RPMI7951 (cell line): ENCODE results near the gene TNFRSF13B. TPM values are rescaled to one million over a fixed set of nuclear protein-coding genes. Genes with fewer than 3 reads are reported as not detected.
A peak's percentile ranks its signal among the peaks of the same experiment; 100 is the strongest.
"Not testable (repeated sequence)": the region's sequence is repeated elsewhere in the genome, so short reads cannot be mapped to it uniquely, and the experiment has no call there.

ENCODE experiments used
- DNase-seq: peaks from one replicate; pipeline ENCODE4 v3.0.0-alpha.2; 2012; ENCODE audit warnings: low read depth
- total RNA-seq: library from RNA; depleted of rRNA; stranded (reverse); fragments of >200 nt; shearing (Covaris generic); gene quantifications from 2 replicates; pipeline ENCODE4 v1.2.3, GENCODE V29; 2014

The TNFRSF13B gene
- total RNA-seq, 1 experiment from 2014 or later = not detected

DNA sequence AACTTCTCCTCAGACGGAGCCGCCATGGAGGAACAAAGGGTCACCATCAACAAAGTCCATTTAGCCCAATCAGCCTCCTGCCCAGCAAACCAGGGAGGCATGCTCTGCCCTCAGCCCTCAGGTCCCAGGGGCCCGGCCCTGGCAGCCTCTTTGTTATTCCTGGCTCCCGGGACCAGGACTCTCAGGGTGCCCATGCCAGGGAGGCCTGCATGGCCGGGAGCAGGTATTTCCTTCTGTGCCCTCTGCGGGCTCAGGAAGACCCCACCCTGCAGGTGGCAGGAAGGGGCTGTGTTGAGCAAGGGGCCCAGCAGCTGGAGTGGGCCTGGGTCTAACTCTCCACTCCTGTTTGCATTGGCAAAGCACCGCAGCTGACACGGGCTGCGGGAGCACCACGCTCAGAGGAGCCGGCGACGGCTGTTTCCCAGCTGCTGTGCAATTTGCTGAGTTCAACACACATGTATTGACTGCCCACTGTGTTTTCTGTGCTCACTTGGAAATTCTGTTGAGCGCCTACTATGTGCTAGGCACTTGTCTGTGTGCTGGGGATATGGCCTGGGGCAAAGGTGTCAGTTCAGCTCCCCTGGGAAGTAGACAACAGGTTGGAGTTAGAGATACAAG, 33.2 kb upstream of the TNFRSF13B start:
- not testable (repeated sequence) for DNase-seq

DNA sequence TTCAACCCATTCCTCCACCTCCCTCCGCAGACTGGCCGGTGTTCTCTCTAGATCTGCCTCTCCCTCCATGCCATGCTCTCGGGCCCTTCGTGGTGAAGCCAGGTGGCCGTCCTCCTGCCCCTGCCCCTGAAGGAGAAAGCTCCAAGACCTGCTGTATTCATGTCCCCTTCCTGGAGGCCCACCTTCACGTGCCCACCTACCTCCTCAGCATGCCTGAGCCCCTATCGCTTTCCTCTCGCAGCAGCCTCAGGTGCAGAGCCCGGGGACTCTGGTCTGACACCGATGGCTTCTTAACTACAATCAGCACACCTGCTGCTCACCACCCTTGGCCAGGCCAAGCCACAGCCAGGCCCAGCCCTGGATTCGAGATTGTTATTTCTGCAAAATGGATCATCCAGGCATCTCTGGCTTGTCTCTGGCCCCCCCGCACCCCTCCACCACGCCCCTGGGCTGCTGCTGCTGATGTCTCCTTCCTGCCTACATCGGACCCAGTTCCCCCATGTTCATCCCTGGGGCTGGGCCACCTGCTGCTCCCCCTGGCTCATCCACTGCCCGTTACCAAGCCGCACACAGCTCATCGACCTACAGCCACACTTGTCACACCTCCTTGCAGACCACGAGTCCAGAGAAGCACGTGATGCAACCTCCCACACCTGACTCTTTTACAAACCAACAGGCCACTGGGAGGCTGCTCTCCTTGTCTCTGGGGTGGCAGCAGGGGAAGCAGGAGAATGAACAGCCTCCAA, 32.5 kb upstream of the TNFRSF13B start:
- DNase-seq = no peak

DNA sequence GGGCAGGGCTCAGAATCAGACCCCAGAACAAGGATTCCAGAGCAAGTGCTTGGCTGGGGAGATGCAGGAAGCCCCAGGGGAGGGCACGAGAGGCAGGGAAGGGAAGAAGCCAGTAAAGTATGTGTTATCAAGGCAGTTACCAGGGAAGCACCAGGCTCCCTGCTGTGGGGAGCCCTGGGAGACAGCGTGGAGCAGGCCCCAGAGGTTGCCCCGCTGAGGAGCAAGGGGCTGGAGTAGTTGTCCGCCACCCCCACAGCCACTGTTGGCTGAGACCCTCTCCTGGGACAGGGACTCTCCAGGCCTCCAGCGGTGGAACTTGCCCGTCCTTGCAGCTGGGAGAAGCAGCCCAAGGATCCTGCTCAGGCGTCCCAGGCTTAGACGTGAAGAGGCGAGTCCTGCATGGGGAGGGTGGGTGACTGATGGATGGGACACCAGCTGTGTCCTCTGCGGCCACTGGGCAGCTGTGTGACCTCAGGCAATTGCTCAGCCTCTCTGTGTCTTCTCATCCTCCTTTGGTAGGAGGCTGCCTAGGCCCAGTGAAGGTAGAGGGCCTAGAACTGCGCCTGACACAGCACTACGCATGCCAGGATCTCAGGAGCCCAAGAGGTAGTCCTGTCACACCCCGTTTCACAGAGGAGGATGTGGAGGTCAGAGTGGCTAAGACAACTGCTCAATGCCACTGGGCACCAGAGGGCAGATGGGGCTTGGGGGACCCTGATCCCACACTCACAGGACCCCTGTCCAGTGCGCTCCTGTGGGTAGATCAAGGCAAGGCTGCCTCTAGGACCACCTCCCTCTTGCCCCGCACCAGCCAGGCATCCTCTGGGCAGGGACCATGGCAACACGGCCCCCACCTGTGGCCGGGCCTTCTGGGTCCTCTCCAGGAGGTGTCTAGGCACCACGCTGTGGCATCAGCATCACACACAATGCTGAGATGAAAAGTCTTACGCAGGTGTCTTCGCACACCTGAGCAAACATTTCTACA, 31.1 kb upstream of the TNFRSF13B start:
- not testable (repeated sequence) for DNase-seq

DNA sequence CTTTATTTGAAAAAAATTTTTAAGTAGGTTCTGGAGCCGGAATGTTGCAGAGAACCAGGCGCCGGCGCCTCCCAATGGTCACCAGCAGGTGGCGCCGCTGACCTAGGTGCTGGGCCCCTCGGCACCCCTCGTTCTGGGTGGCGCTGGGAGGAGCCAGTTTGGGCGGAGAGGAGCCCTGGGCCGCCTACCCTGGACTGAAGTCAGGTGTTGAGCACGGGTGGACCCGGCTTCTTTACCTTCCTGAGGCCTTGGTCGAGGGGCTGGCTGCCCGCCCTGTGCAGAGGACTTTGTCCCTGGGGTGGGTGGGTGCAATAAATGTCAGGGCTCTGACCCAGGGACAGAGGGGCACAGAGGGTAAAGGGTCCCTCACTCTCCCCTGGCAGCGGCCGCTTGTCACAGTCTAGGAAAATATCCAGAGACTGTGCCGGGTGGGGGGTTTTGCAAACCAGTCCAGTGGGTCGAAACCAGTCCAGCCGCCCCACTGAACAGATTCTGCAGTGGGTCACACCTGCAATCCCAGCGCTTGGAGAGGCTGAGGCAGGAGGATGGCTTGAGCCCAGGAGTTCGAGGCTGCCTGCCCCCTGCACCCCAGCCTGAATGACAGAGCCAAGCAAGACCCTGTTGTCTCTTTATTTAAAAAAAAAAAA, 30.1 kb upstream of the TNFRSF13B start:
- peak; percentile 54 for DNase-seq

DNA sequence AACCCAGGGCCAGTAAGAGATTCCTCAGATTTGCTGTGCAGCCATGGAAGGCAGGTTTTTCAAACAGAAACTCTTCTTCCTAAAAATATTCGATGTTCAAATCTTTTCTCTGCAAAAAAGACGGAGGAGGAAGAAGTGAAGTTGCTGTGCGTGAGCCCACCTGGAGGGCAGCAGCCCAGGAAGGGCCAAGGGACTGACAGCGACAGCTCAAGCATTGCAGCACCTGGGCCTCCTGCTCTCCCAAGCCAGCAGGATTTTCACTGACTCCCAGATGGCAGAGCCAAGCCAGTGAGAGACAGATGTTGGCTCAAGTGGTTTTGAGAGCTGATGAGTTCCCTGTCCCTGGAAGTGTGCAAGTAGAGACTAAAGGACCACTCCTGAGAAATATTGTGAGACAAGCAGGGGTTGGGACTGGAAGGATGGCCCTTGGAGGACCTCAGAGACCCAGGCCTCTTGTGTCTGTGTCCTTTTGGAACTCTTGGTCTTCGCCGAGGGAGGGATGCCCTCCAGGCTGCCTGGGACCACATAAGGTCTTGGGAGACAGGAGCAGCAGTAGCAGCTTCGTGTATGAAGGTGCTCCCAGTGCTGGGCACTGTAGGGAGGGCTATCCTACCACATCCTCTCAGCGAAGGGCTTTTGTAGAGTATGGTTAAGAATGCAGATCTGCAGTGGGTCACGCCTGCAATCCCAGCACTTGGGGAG, 29.3 kb upstream of the TNFRSF13B start:
- no peak for DNase-seq

DNA sequence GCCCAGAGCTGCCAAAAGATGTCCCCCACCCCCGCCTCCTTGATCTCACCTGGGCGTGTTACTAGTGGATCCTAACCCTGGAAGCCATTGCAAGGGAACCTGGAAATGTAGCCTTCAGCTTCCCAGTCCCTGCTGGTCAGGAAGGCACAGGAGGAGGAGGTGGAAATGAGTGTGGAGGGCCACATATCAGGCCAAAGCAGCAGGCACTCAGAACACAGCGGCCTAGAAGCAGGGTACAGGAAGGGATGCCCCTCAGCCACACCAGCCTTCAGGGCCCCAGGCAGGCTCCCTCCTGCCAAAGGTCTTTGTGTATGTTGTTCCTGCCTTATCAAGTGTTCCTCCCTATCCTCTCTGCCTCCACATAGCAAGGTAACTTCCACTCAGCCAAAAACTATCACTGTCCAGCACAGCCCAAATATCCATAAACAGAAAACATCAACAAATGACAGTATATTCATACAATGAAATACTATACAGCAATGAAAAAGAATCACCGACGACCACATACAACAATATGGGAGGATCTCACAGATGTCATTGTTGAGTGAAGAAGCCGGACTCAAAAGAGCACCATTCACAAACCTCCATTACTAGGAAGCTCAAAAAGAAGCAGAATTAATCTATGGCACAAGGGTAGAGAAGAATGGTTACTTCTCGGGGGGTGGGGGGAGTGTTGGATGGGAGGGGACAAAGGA, 28.2 kb upstream of the TNFRSF13B start:
- no peak for DNase-seq

DNA sequence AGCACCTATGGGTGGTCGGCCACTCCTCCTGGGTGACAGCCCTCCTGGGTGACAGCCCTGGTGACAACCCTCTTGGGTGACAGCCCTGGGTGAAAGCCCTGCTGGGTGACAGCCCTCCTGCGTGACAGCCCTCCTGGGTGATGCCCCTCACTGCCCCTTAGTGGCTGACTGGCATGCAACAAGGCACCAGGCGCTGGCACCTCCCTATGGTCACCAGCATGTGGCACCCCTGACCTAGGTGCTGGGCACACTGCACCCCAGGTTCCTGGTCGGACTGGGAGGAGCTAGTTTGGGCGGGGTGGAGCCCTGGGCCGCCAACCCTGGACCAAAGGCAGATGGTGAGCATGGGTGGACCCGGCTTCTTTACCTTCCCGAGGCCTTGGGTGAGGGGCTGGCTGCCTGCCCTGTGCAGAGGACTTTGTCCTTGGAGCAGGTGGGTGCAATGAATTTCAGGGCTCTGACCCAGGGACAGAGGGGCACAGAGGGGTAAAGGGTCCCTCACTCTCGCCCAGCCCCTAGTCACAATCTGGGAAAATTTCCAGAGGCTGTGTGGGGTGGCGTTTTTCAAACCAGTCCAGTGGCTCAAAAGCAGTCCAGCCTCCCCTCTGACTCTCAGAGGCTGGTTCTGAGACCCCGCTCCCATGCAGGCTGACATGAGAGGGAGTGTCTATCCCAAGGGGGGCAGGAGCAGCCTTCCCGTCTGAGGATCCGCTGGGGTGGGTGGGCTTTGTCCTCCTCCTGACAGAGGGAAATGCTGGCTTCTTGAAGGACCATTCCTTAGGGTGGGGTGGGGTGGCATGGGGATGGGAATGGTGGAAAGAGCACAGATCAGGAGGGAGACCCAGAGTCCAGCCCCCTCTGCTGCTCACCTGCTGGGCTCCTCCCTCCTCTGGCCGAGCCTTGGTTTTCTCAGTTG, 25.9 kb upstream of the TNFRSF13B start:
- DNase-seq = no peak

DNA sequence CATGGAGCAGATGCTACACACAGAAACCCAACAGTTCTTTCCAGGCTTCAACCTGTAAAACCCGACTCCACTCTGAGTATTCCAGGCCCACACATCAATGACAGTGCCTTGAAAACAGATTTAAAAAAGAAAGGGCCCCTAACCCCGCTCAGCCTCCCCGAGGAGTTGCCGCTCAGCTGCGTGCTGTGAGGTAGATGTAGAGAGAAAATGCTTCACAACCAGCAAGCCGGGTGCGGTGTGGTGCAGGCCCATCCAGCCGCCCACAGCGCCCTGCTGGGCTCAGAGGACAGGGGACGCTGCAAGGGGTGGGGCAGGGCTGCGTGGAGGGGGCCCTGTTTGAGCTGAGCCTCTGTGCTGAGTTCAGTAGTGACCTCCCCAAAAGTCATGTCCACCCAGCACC, 24.8 kb upstream of the TNFRSF13B start:
- DNase-seq = not testable (repeated sequence)

DNA sequence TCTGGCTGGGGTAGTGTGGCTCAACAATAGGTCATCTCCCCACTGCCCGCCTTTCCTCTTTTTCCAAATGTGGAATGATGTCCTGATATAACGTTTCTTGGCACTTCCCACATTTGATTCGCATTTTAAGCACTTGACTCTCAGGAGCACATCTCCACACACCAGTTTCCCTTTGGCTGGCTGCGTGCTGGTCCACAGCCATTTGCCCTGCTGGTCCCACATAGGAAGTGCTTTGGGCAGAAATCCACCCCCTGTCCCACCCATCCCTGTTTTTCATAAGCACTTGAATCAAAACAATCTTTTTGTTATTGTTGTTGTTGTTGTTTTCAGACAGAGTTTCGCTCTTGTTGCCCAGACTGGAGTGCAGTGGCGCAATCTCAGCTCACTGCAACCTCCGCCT, 24.0 kb upstream of the TNFRSF13B start:
- DNase-seq = no peak

DNA sequence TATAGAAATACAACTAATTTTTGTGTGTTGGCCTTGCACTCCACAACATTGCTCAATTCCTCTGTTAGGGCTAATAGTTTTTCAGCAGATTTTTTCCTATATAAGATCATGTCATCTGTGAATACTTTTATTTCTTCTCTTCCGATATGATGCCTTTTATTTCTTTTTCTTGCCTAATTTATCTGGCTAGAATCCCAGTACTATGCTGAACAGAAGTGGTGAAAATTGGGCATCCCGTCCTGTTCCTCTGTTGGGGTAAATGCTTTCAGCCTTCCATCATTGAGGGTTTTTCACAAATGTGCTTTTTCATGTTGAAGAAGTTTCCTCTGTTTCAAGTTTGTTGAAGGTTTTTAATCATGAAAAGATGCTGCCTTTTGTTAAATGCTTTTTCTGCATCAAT, 22.7 kb upstream of the TNFRSF13B start:
- no peak for DNase-seq

DNA sequence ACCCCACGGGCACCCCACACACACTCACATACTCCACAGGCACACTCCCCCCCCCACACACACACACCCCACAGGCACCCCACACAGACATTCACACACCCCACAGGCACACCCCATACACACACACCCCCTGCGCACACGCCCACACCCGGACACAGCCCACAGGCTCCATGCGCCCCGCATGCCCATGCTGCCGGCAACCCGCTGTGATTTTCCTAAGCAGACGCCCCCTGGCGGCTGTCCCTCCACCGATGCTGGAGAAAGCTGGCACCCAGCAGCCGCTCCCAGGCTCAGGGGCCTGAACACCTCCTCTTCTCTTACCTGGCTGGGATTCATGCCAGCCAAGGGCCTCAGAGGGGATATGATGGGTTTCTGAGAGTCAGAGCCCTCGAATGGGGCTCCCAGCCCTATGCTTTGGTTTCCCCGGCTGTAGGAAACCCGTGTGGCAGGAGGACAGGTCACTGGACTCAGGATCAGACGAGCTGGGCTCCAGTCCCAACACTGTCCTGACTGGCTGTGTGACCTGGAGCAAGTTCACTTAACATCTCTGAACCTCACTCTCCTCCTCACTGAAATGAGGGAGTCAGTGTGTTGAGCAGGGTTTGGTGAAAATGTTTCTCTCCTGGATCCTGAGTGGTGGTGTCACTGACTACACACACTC, 19.6 kb upstream of the TNFRSF13B start:
- peak; percentile 61 for DNase-seq

DNA sequence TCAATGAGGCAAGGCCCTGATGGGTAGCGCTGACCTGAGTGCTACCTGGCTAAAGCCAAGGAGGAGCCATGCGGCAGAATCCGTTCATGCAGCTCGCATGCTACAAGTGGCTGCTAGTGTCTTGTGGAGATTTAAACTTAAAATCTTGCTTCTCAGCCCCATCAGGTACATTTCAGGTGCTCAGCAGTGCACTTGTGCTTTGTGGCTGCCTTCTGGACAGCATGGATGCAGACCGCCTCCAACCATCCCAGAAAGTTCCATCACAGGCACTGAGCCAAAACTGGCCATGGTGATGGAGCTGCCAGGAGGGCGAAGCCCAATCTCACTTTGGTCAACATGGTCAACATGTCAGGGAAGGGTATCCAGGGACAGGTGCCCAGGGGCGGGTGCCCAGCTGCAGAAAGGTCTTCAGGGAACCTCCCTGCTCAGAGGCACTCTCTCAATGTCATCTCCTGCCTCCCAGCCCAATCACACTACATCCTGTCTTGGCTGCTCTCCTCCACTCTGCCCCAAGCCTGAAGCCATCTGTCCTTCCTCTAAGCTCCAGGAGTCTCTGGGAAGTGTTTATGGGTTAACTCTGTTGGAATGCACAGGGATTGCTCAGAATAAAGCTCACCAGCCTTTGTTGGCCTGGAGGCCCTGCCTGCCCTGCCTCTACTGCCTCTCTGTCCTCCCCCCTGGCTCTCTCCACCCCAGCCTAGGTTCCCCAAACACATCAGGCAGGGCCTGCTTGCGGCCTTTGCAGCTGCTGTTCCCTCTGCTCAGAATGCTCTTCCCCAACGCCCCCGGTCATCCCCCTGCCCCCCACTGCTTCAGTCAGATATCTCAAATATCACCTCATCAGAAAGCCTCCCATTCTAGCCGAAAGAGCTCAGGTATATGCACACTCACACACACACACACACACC, 18.3 kb upstream of the TNFRSF13B start:
- peak; percentile 68 for DNase-seq

DNA sequence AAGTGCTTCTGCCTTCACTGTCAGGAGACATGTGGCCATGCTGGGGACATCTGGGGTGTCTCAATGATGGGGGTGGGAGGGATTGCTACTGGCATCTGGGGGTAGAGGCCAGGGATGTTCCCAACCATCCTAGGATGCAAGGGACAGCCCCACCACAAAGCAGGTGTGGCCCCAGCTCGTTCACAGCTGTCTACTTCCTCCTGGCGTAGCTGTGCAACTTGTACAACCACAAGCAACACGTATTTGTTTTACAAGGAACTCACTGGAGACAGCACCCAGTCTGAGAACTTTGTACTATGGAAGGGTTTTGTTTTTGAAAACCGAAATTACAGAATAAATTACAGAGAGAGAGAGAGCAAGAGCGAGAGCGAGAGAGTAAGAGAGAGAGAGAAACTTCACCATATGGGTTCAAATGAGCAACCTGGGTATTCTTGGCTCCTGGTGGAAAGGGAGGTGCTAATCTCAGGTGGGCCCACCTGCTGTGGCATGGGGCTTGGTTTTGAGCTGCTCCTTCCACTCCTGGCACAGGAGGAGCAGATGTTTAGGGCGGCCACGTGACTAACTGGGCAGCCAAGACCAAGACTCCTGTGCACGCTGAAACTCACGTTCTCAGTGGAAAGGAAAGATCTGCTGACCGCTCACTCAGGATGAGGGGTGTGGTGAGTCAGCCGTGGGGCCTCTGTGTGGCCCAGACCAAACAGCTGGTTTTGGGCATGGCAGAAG, 17.5 kb upstream of the TNFRSF13B start:
- DNase-seq = peak; percentile 24

DNA sequence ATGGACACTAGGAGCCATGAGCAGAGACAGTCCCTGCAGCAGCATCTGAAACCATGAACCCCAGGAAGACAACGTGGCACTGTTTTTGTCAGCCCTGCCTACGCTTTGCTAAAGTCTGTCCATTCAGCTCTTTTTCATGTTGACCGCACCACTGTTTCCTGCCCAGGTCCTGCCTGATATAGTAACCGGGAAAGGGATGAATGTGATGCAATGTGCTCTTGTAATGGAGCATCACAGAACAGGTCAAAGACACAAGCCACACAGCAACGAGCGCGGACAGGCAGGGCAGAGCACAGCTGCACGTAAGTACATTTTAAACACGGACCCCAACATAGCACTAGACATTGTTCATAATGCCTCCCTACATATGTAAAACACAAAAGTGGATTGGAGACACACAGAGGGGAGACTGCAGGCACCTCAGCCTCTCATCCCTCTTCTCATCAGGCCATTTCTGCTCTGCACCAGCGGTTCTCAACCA, 16.9 kb upstream of the TNFRSF13B start:
- DNase-seq = peak; percentile 35

DNA sequence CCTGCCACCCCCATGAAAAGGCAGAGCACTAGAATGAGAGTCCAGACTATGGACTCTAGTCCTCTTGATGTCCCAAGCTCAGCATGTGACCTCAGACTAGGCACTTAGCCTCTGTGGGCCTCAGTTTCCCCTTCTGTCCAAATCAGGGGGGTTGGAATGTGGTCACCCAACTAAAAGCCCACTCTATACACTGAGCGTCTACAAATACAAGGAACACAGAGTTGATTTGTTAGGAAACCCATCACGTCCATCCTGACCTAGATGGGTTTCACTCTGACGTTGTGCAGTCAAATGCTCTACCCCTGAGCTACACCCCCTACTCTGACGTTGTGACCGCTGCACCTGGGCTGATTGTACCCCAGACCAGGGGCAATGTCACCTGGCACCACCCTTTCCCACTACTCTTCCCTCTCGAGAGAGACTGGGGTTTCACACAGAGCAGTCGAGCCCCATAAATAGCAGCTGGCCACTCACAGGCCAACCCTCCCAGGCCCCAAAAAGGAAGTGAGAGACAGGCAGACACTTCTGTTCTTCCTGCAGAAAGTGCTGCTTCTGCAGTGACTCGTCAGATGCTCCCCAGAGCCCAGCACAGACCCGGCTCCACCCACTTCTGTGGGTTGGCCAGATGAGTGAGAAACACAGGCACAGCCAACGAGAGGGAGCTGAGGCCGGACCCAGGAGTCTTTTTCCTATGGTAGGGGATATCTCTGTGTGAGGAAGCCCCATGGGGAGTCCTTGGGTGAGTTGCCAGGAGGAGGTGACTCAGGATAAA, 16.1 kb upstream of the TNFRSF13B start:
- peak; percentile 81 for DNase-seq
